Measurements from ENCODE around the gene TLE7.

The TLE7 gene

GRCh38 chr16:71414038-71414437 is 27.8 kb downstream of the TLE7 start:
- no peak for DNase-seq (ENCODE audit: extremely low read depth in 1 of 2, low read depth in 1 of 2)

GRCh38 chr16:71413341-71413740 is 28.5 kb downstream of the TLE7 start:
- no peak for DNase-seq (ENCODE audit: extremely low read depth in 1 of 2, low read depth in 1 of 2)

GRCh38 chr16:71412270-71413160 is 29.3 kb downstream of the TLE7 start:
- peak in 1 of 2 donors; percentile 17 for DNase-seq (ENCODE audit: extremely low read depth in 1 of 2, low read depth in 1 of 2)

- DNase-seq (ENCODE audit: extremely low read depth in 1 of 2, low read depth in 1 of 2), result no peak
Measured at GRCh38 chr16:71410146-71410545, 31.7 kb downstream of the TLE7 start.

GRCh38 chr16:71409011-71409775 is 32.7 kb downstream of the TLE7 start:
- DNase-seq (ENCODE audit: extremely low read depth in 1 of 2, low read depth in 1 of 2), result no peak

- no peak for DNase-seq (ENCODE audit: extremely low read depth in 1 of 2, low read depth in 1 of 2)
Measured at GRCh38 chr16:71408536-71408935, 33.3 kb downstream of the TLE7 start.

- DNase-seq (ENCODE audit: extremely low read depth in 1 of 2, low read depth in 1 of 2), result no peak
Measured at GRCh38 chr16:71407731-71408130, 34.1 kb downstream of the TLE7 start.

- DNase-seq (ENCODE audit: extremely low read depth in 1 of 2, low read depth in 1 of 2), result no peak
Measured at GRCh38 chr16:71406724-71407123, 35.1 kb downstream of the TLE7 start.

- DNase-seq (ENCODE audit: extremely low read depth in 1 of 2, low read depth in 1 of 2), result no peak
Measured at GRCh38 chr16:71406316-71406715, 35.5 kb downstream of the TLE7 start.

- DNase-seq (ENCODE audit: extremely low read depth in 1 of 2, low read depth in 1 of 2), result no peak
Measured at GRCh38 chr16:71404364-71404763, 37.5 kb downstream of the TLE7 start.

- no peak for DNase-seq (ENCODE audit: extremely low read depth in 1 of 2, low read depth in 1 of 2)
Measured at GRCh38 chr16:71402674-71403073, 39.2 kb downstream of the TLE7 start.

- DNase-seq (ENCODE audit: extremely low read depth in 1 of 2, low read depth in 1 of 2), result no peak
Measured at GRCh38 chr16:71402007-71402406, 39.8 kb downstream of the TLE7 start.

- no peak for DNase-seq (ENCODE audit: extremely low read depth in 1 of 2, low read depth in 1 of 2)
Measured at GRCh38 chr16:71399801-71400563, 41.9 kb downstream of the TLE7 start.

GRCh38 chr16:71396594-71396993 is 45.3 kb downstream of the TLE7 start:
- DNase-seq (ENCODE audit: extremely low read depth in 1 of 2, low read depth in 1 of 2), result no peak

GRCh38 chr16:71389330-71389729 is 52.5 kb downstream of the TLE7 start:
- DNase-seq (ENCODE audit: extremely low read depth in 1 of 2, low read depth in 1 of 2), result no peak

GRCh38 chr16:71387045-71387871 is 54.6 kb downstream of the TLE7 start:
- DNase-seq (ENCODE audit: extremely low read depth in 1 of 2, low read depth in 1 of 2), result no peak

- DNase-seq (ENCODE audit: extremely low read depth in 1 of 2, low read depth in 1 of 2), result no peak
Measured at GRCh38 chr16:71384073-71384724, 57.7 kb downstream of the TLE7 start.

- no peak for DNase-seq (ENCODE audit: extremely low read depth in 1 of 2, low read depth in 1 of 2)
Measured at GRCh38 chr16:71383054-71383773, 58.6 kb downstream of the TLE7 start.

GRCh38 chr16:71380831-71381230 is 61.0 kb downstream of the TLE7 start:
- no peak for DNase-seq (ENCODE audit: extremely low read depth in 1 of 2, low read depth in 1 of 2)
